GM18868 (cell line): ENCODE results near the gene LCN15.
"Not testable (repeated sequence)": the region's sequence is repeated elsewhere in the genome, so short reads cannot be mapped to it uniquely, and the experiment has no call there.

Experiments used
- ATAC-seq: cut with Tn5 transposase; IDR thresholded peaks from one replicate; pipeline ENCODE4 v1.9.1; 2021; ENCODE audit warnings: mild to moderate bottlenecking, moderate library complexity; ENCODE audit not compliant: unreplicated experiment

The LCN15 gene, protein sequence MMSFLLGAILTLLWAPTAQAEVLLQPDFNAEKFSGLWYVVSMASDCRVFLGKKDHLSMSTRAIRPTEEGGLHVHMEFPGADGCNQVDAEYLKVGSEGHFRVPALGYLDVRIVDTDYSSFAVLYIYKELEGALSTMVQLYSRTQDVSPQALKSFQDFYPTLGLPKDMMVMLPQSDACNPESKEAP

GRCh38 chr9:136764301-136764891 is at the start of gene LCN15:
Gene LCN15 (minus strand): TSS chr9:136764518. CDS start chr9:136764488, 30 bp downstream.
- ATAC-seq: no peak

DNA sequence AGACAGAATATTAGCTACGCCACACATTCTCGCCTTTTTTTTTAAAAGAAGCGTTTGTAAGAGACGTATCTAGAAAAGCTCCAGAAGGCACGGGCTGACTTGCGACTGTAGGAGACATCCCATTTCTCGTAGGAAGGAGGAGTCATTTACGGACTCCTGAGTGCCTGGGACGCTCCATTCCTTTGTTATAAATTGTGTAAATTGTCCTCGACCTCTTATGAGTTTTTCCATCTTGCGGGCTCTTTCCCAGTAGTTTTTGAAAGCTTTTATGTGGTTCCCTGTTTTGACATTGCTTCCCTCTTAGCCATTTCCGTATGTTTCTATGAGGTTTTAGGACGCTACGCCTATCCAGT is 44.5 kb upstream of the LCN15 start:
- ATAC-seq: no peak

GRCh38 chr9:136808075-136808805 is 43.9 kb upstream of the LCN15 start:
- ATAC-seq: peak; percentile 35

DNA sequence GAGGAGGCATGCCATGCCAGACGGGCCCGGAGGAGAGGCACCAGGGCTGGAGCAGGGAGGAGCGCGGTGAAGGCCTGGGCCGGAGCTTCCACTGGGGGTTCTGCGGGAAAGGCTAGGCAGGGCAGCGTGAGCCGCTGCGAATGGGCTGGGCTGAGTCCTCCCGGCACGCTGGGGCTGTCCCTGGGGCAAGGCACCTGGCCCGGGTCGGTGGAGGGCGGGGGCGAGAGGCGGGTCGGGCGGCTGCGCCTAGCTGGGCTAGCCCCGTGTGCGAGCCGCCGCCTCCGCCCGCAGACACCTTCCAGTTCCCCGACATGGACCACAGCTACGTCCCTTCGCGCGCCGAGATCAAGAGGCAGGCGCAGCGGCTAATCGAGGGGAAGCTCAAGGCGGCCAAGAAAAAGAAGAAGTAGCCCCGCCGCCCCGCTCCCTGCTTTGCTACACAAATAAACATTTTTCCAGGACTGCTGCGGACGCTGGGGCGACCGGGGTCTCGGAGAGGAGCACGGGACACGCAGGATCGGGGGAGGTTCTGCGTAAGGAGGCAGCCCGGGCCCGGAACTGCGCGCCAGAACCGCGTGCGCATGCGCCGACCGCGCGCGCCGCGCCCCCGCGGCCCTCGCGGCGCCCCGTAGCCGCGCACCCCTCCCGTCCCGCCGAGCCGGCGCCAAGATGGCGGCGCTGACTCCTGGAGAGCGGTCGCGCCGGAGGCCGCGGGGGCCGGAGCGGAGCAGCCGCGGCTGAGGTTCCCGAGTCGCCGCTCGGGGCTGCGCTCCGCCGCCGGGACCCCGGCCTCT is 43.2 kb upstream of the LCN15 start, which contains the start of gene RABL6:
RABL6 (plus strand) TSS at position 668 of the 794 bp plus-strand sequence. CDS start 249 bp downstream, outside the sequence.
- peak; percentile 74 for ATAC-seq

- no peak for ATAC-seq
These were observed 42.4 kb upstream of the LCN15 start for GRCh38 chr9:136806631-136807201.

DNA sequence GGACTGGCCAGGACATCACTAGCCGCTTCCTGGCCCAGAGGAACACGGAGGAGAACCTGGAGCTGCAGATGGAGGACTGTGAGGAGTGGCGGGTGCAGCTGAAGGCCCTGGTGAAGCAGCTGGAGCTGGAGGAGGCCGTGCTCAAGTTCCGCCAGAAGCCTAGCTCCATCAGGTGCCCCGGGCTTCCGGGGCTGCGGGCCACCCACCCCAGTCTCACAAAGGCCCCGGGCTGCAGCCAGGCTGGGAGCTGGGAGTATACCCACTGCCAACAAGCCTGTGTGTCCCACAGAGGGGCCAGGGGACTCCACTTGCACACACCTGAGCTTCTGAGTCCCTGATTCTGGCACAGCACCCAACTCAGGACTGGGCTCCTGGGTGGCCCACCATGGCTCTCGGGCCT is 41.7 kb upstream of the LCN15 start:
- ATAC-seq: no peak

DNA sequence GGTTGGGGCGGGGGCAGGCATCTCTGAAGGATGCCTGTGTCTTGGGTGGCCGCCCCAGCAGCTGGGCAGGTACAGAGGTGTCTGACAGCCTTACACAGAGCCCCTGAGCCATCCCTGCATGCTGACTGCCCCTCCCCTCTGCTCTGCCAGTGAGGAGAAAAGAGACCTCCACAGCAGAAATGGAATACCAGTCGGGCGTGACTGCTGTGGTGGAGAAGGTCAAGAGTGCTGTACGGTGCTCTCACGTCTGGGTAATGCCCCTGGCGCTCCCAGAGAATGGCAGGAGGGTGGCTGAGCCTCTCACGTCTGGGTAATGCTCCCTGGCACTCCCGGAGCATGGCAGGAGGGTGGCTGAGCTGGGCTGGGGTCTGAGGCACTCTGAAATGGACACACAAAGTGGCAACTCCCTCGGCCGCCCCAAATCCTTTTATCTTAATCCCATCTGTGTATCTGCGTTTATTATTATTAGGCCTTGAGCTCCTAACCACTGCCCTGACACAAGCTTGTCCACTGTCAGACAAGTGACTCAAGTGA is 41.0 kb upstream of the LCN15 start:
- ATAC-seq: no peak

DNA sequence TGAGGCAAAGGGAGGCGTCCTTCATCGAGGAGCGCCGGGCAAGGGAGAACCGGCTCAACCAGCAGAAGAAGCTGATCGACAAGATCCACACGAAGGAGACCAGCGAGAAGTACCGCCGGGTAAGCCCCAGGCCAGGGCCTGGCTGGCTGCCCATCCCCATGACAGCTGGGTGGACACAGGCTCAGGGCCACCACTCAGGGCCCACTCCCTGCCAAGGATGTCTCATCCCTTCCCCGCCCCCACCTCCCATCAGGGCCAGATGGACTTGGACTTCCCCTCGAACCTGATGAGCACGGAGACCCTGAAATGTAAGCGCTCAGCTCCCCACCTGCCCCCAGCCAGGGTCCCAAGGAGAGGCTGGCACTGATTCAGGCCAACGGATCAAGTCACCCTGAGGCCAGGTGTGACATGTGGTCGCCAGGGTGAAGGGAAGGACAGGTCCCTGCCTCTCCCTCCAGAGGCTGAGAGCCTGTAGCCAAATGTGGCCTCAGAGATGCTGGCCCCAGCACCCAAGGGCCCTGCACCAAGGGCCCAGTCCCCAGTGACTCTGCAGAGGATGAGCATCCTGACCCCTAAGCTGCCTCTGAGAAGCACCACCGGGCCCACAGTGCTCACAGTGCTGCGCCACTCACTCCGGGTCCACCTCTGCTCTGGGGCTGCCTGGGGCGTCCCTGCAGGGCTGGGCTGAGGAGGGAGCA is 40.3 kb upstream of the LCN15 start:
- no peak for ATAC-seq

- no peak for ATAC-seq
These were observed 39.5 kb upstream of the LCN15 start for GRCh38 chr9:136803551-136804508.

DNA sequence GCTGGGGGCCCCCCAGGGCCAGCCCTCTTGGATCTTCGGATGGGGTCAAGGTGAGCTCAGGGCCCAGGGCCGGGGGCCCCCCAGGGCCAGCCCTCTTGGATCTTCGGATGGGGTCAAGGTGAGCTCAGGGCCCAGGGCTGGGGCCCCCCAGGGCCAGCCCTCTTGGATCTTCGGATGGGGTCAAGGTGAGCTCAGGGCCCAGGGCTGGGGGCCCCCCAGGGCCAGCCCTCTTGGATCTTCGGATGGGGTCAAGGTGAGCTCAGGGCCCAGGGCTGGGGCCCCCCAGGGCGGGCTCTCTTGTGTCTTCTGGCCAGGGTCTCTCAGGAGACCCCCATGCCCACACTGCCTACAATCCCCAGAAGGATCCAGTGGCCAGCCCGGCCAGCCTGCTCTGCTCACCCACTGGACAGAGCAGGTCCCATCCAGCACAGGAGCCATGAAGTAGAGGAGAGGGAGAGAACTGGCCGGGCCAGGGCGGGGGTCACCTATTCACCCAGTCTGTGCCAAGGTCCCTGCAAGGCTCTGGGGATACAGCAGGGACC is 38.8 kb upstream of the LCN15 start:
- ATAC-seq: not testable (repeated sequence)

- ATAC-seq: no peak
These were observed 38.0 kb upstream of the LCN15 start for GRCh38 chr9:136802321-136802720.

- no peak for ATAC-seq
These were observed 35.7 kb upstream of the LCN15 start for GRCh38 chr9:136799854-136800657.

GRCh38 chr9:136799079-136799853 is 34.9 kb upstream of the LCN15 start:
- ATAC-seq: no peak

DNA sequence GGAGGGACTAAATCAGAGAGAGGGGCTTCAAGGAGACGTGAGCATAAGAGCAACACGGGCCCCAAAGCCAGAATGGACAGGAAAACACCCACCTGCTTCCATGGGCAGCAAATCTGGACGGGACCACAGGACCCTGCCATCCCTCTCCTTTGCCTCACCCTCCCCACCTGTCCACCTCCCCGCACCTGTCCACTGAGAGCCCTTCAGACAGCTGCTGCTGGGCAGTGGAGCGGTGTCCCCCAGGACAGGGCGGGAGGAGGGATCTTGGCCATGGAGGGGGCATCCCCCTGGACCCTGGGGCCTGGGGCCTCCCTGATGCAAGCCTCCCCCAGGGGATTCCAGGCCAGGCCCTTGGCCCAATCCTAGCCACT is 34.4 kb upstream of the LCN15 start:
- ATAC-seq: no peak

GRCh38 chr9:136796775-136797347 is 32.5 kb upstream of the LCN15 start:
- not testable (repeated sequence) for ATAC-seq

GRCh38 chr9:136796238-136796774 is 32.0 kb upstream of the LCN15 start, which contains the start of gene CCDC183:
Gene CCDC183 (plus strand): TSS chr9:136796338. CDS start chr9:136796398, 60 bp downstream.
- no peak for ATAC-seq

- ATAC-seq: no peak
These were observed 30.7 kb upstream of the LCN15 start for GRCh38 chr9:136795000-136795348.
